Epithelial cell of proximal tubule (primary cell): ENCODE results near the gene POLD2. TPM values are rescaled to one million over a fixed set of nuclear protein-coding genes. Genes with fewer than 3 reads are reported as not detected.

ENCODE experiments used
- DNase-seq: peaks from one replicate; pipeline ENCODE4 v3.0.0-alpha.2; 2011; ENCODE audit warnings: low read depth
- H3K4me3 ChIP-seq: 2 replicates; pipeline ENCODE4 v1.5.1; 2011; ENCODE audit warnings: low read depth, mild to moderate bottlenecking, low read length
- CTCF ChIP-seq: conservative IDR thresholded peaks from 2 replicates; pipeline ENCODE4 v1.5.1; 2012; ENCODE audit warnings: low read depth, mild to moderate bottlenecking, low read length
- total RNA-seq: library from RNA; depleted of rRNA; stranded (reverse); fragments of >200 nt; gene quantifications from 2 replicates; pipeline ENCODE4 v1.2.3, GENCODE V29; 2015

Gene POLD2
- total RNA-seq, 1 donor from 2014 or later = 92.7 TPM

GRCh38 chr7:44162179-44162578 is 38.8 kb upstream of the POLD2 start:
- DNase-seq = no peak
- no peak for TF ChIP-seq CTCF
- no peak overlapping the region for H3K4me3 ChIP-seq

- no peak for TF ChIP-seq CTCF
- H3K4me3 ChIP-seq = no peak overlapping the region
- no peak for DNase-seq
Measured at GRCh38 chr7:44161371-44161770, 38.0 kb upstream of the POLD2 start.

- DNase-seq = no peak
- TF ChIP-seq CTCF = no peak
- no peak overlapping the region for H3K4me3 ChIP-seq
Measured at GRCh38 chr7:44159824-44160630, 36.7 kb upstream of the POLD2 start.

- TF ChIP-seq CTCF = no peak
- DNase-seq = no peak
- no peak overlapping the region for H3K4me3 ChIP-seq
Measured at GRCh38 chr7:44158873-44159631, 35.7 kb upstream of the POLD2 start.

- DNase-seq = no peak
- H3K4me3 ChIP-seq = no peak overlapping the region
- no peak for TF ChIP-seq CTCF
Measured at GRCh38 chr7:44158096-44158872, 34.9 kb upstream of the POLD2 start.

- peak; percentile 31 for TF ChIP-seq CTCF
- no peak overlapping the region for H3K4me3 ChIP-seq
- no peak for DNase-seq
Measured at GRCh38 chr7:44157116-44158080, 34.0 kb upstream of the POLD2 start.
